HG02610 (cell line): ENCODE results near the gene RNASE7.

ENCODE experiments used
- ATAC-seq: cut with Tn5 transposase; IDR thresholded peaks from one replicate; pipeline ENCODE4 v1.9.1; 2021; ENCODE audit warnings: mild to moderate bottlenecking, moderate library complexity; ENCODE audit not compliant: unreplicated experiment

RNASE7 gene

DNA sequence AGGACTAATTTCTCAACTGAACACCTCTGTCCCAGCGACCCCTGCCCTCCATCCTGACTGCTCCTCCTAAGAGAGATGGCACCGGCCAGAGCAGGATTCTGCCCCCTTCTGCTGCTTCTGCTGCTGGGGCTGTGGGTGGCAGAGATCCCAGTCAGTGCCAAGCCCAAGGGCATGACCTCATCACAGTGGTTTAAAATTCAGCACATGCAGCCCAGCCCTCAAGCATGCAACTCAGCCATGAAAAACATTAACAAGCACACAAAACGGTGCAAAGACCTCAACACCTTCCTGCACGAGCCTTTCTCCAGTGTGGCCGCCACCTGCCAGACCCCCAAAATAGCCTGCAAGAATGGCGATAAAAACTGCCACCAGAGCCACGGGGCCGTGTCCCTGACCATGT lies 756 bp downstream of the RNASE7 start:
- ATAC-seq = no peak

DNA sequence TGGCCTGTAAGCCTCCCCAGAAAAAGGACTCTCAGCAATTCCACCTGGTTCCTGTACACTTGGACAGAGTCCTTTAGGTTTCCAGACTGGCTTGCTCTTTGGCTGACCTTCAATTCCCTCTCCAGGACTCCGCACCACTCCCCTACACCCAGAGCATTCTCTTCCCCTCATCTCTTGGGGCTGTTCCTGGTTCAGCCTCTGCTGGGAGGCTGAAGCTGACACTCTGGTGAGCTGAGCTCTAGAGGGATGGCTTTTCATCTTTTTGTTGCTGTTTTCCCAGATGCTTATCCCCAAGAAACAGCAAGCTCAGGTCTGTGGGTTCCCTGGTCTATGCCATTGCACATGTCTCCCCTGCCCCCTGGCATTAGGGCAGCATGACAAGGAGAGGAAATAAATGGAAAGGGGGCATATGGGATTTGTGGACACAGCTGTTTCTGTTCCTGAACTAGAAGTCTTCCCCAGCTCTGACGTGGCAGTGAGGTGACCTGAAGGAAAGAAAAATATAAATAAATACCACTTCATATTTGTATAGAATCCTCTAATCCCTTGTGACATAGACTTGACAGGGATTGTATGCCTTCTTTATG lies 1.3 kb downstream of the RNASE7 start:
- no peak for ATAC-seq

DNA sequence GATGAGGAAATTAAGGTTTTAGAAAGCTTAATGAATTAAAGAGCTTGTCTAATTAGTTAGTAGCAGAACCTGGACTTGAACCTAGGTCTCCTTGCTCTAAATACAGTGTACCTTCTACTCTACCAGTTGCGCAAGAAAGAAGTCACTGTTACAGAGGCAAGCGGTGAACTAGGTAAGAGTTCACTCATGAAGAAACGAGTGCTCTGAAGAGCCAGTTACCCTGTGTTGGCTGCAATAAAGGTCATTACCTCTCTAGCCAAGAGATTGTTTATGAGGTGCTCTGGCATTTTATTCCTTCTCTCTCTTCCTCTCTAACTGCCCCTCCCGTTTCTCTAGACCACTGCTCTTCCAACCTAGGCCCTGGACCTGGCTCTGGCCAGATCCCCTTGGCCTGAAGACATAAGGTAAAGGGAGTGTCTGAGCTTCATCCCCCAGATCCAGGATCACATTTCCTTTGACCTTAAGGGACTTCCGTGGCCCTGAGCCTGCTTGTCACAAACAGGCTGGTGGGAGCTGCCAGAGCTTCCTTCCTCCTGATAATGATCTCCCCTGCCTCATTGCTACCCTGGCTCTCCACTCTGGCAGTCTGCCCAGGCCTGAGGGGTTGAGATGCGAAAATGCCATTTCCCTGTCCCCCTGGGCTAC lies 1.9 kb downstream of the RNASE7 start:
- ATAC-seq = no peak

DNA sequence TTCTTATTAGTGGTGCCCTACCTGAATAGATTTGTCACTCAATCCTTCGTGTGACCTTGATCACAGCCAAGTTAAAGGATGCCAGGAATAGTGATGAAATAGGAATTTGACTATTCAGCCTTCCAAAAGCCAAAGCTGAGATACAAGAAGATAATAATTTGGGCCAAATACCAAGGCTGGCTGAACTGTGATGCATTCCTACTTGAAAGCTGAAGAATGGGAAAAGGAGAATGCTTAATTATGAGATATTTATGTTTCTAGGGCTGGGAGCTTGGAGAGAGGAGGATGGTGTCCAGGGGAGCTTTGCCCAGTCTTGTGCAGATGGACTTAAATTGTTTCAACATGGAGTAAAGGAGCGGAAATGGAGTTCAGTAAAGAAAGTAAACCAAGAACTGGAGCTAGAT lies 5.2 kb downstream of the RNASE7 start:
- no peak for ATAC-seq

DNA sequence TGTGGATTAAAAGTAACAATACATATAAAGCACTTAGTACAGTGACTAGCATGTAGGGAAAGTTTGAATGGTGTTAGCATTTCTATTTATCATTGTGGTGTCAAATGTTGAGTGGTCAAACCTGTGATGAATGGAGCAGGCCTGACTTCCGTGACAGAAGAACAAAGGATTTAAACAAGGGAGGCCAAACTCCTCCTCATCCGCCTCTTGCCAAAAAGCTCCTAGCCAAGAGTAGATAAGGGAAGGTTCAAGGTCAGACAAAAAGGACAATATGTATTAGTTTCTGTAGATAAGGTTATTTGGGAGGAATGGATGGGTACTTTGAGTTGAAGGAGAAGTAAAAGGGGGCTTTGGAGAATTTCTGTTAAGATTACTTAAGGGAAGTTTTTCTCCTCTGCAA lies 6.5 kb downstream of the RNASE7 start:
- ATAC-seq = no peak

DNA sequence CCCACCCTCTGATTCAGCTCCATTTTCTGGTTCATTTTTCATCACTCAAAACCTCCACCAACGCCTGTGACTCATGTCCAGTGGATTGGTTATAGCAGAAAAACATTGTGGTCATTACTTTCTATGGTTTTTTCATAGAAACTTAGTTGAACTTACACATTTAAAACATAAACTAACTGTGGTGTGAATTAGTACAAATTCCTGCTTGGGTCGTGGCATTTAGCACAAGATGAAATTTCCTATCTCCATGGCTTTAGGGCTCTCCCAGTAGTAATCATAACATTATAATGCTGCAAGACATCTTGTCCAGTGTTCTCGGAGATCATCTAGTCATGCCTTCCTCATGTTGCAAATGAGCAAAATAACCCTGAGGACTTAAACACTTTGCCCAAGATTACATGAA lies 7.1 kb downstream of the RNASE7 start:
- ATAC-seq = no peak

DNA sequence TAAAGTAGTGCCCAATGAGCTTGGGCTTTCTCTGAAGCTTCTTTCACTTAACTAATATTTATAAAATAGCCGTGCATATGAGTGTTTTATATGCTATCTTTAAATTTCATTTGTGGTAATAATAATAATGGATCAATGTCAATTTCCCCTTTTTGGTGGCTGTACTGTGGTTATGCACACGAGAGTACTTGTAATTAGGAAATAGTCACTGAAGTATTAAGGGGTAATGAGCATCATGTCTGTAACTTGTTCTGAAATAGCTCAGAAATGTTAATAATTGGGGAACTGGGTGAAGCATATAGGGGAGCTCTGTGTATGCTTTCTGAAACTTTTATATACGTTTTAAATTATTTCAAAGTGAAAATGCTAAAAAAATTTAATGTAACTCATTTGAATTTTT lies 8.4 kb downstream of the RNASE7 start:
- ATAC-seq = no peak

DNA sequence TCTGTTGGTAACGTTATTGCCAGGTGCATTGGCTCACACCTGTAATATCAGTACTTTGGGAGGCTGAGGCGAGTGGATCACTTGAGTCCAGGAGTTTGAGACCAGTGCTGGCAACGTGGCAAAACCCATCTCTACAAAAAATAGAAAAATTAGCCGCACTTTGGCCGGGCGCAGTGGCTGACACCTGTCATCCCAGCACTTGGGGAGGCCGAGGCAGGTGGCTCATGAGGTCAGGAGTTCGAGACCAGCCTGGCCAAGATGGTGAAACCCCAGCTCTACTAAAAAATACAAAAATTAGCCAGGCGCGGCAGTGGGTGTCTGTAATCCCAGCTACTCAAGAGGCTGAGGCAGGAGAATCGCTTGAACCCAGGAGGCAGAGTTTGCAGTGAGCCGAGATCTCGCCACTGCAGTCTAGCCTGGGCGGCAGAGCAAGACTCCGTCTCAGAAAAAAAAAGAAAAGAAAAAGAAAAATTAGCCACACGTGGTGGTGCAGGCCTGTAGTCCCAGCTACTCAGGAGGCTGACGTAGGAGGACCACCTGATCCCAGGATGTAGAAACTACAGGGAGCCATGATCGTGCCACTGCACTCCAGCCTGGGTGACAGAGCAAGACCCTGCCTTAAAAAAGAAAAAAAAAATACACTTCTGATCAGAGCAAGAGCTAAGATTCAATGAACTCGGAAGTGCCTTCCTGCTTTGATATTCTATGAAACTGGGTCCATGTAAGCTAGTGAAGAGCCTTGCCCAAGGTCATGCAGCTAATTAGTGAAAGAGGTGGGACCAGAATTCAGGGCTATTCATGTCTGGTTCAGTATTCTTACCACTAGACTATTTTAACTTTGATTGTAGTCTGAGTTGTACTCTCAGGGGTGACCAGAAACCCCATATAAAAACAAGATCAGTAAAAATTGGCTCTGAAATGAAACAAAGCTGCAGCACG lies 11.3 kb downstream of the RNASE7 start:
- ATAC-seq = no peak

DNA sequence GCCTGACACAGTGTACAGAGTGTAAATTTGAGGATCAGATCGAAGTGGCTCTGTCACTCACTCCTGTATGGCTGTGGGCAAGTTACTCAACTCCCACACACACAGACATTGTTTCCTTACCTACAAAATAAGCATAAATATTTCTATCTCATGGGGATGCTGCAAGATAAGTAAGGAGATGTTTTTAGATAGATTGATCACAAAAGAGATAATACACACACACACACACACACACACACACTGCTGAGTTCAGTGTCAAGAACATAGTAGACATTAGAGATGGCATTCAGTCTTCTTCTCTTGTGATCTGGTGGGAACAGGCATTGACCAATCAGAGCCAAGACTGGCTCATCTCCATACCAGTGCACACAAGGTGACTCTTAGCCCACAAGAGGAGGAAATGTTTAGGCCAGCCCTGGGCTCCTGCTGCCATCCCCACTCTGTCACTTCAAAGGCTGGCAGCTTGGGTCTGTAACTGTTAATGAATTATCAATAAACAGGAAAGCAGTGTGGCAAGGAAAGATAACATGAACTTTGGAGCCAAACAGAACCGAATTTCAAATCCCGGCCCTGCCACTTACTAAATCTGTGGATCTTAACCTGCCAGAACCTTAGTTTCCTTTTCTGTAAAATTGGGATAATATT lies 12.1 kb downstream of the RNASE7 start:
- ATAC-seq = no peak

DNA sequence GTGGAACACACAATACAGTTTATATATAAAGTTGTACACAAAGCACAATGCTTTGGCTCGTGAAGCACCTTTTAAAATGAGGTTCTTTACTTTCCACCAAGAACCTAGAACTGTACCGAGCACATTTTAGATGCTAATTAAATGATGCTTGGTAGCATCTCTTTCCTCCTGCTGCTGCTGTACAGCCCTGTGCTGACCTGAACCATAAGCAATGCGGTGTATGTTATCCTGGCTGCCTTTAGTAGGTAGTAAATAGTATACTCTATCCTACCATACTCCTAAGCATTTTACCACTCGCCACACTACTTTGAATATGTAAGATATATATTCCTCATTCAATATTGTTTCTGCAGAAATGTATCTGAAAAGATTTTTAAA lies 12.6 kb downstream of the RNASE7 start:
- ATAC-seq = no peak

DNA sequence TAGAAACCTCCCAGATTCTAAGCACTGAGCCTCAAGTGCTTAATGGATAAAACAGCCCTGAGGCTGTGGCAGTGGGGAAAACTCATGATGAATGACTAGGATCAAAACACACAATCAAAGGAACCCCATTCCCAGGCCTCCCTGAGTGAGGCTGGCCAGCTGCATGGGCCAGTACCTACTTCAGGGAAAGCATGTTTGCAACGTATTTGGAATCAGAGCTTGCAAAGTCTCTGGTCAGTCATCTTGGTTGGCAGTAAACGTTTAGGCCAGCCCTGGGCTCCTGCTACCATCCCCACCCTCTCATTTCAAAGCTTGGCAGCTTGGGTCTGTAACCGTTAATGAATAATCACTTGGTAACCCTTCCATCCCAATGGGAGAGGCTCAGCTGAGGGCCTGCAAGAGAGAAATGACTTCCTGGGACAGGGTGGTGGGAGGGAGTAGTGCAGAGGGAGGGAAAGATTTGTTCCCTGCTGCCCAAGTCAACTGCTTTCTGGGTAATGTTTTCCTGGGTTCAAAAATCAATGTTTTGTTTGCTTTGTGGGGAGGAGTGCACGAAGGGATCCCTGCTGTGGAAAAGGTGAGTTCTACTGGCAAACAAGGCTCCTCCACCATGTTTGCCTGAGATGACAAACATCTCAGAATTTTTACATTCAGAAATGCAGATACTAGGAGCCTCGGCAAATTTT lies 13.4 kb downstream of the RNASE7 start:
- ATAC-seq = no peak

DNA sequence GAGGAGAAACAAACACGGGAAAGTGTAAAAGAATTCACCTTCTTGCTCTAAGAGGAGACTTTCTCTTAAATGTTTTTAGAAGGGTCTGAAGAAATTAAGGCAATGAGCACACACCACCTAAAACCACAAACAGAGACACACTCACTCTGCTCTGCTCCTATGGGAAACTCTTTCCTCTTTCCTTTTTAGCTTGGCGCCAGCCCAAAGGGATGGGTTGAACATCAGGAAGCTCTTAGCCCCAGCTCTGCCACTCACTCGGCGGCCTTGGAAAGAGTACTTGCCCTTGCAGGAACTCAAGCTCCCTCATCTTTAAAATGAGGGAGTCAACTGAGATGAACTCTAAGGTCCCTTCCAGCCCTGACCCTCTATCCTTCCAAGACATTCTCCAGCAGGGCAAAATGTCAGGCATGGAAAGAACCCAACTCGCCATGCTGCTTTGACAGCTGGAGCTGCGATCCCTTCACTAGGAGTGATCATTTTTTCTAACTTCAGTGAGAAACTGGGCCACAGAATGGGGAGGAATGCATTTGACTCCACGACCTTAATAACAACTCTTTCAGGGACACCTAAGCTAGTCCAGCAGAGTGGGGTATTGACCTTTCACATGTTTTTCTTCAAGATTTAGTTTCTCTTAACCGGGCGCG lies 14.5 kb downstream of the RNASE7 start:
- no peak for ATAC-seq

DNA sequence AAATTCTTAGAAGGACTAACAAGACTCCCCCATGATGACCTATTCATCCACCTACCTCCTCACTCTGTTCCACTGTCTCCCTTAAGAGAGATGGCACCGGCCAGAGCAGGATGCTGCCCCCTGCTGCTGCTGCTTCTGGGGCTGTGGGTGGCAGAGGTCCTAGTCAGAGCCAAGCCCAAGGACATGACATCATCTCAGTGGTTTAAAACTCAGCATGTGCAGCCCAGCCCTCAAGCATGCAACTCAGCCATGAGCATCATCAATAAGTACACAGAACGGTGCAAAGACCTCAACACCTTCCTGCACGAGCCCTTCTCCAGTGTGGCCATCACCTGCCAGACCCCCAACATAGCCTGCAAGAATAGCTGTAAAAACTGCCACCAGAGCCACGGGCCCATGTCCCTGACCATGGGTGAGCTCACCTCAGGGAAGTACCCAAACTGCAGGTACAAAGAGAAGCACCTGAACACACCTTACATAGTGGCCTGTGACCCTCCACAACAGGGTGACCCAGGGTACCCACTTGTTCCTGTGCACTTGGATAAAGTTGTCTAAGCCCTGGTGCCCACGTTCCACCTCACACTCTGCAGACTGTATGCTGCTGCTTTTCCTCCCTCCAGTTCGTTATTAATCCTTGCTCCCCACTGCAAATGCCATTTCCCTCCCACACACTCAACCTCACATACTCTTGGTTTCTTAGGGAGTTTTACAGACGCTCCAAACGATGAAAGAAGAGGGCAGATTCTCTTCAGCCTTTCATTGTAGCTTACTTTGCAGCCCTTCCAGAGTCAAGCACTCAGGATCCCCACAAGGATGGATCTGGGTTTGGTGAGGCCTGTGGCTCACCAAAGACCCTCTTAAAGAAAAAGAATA lies 15.9 kb downstream of the RNASE7 start, which contains the start of gene RNASE8:
RNASE8 (plus strand) TSS at position 20 of the 873 bp plus-strand sequence; CDS start at position 91, 71 bp downstream.
- ATAC-seq = no peak

DNA sequence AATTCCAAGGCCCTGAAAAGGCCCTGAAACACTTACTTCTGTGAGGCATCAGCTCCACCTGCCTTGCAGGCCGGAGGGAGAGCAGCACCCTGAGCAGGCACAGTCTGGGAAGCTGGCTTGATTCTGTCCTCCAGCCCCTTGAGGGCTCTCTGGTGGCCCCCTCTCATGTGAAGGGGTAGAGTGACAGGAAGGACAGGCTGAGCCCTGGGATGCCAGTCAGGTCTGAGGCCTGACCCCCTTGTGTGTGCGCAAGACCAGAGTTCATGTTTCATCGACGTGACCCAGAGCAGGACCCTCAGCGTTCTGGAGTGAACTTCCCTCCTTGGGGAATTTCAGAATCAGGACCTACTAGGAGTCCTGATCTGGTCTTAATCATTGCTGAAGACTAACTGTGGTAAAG lies 16.7 kb downstream of the RNASE7 start:
- ATAC-seq = no peak

DNA sequence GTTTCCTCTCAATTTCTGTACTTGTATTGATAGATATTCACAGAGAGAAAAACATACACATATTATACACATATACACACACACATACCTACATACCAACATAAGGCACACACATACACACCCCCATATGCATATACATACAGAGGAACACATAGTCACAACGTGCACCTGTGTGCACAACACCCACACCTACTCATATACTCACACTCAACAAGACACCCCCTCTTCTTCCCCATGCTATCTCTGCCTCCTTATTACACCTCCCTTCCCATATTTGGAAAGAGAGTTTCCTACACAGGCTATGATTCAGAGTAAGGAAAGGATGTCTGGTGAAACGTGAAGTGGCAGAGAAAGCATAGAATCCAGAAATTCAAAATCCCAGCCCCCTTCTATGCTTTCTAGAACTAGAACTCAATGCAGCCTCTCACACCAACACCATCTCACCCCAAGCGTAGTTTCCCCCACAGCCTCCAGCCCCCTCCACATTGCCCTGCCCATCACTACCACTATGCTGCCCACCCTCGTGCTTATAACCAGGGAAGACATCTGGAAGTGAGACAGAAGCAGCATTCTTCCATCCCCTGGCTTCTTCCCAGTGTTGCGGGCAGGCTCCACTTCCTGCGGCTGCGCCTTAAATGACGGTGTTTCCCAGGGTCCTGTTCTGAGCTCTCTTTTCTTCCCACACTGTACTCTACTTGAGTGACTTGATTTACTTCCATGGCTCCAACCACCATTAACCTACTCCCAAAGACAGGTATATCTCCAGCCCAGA lies 17.9 kb downstream of the RNASE7 start:
- no peak for ATAC-seq

DNA sequence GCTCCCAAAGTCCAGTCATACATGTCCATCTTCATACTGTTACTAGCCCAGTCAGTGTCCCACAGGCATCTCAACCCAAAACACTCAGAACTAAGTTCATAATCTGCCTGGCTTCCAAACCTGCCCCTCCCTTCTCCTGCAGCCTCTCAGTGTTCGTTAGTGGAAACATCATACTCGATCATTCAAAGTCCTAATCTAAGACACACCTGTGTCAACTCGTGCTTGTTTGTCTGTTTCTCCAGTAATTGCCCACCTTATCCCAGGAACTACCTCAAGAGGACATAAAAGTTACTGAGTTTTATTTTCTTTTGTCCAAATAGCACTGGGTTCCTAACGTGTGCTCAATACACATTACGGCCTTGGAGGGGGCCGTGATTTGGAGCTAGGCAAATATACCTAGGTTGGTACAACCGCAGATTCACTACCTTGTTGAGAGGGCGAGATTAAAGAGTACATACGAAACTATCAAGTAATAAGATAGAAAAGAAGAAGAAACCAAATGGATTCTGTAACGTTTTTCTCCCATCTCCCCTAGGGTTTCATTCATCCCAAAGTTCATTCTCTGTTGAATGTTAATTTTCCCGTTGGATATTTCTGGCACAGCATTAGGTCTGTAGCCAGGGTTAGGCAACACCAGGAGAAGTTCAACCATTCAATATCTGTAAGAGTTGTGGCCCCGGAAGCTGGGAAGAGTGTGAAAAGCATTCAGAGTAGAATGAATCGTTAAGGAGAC lies 18.6 kb downstream of the RNASE7 start:
- no peak for ATAC-seq

DNA sequence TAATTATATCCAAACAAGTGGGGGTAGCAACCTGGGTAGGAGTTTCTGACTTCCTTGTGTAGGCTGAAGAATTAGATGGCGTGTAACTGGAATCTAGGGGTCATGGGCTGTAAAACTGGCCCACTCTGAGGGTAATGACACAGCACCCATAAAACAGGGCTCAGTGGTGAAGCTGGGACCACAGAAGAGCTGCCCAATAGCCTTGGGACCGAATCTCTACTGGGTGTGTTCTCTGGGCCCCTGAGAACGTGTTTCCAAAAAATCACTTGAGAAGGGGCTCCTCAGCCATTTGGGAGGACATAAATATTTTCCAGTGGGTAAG lies 19.1 kb downstream of the RNASE7 start:
- no peak for ATAC-seq

DNA sequence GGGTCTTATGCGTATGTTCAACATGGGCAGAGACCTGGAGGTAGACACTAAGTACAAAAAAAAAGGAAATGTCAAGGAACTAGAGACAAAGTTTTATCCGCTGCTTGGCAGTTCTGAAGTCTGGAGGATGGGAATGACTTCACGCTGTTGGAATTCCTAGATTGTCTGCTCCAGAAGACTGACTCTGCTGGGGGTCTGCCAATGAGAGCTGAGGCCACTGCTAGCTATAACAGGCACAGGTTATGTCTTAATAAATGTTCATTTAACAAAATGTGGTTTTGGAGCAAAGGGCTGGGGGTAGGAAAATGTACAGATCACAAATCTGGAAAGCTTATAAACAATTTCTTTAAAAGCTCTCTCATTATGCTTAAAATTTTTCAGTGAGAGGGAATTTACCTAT lies 21.3 kb downstream of the RNASE7 start:
- no peak for ATAC-seq
